Suprapubic skin (tissue), 4 donors: ENCODE measurements around the gene SMARCA2. TPM values are rescaled to one million over a fixed set of nuclear protein-coding genes. Genes with fewer than 3 reads are reported as not detected.

Source experiments
- DNase-seq, 2 donors: peaks; one replicate each; pipeline ENCODE4 v3.0.0-alpha.2; 2019; ENCODE audit warnings: low spot score in 2 of 2
- H3K27ac ChIP-seq: fragments of 200-600 bp; sonication (generic); one replicate; pipeline ENCODE4 v1.5.1; 2019
- H3K27me3 ChIP-seq: fragments of 200-600 bp; sonication (generic); one replicate; pipeline ENCODE4 v1.5.1; 2019
- H3K36me3 ChIP-seq: fragments of 200-600 bp; sonication (generic); one replicate; pipeline ENCODE4 v1.5.1; 2019
- H3K4me1 ChIP-seq: fragments of 200-600 bp; sonication (generic); one replicate; pipeline ENCODE4 v1.5.1; 2019
- H3K4me3 ChIP-seq: fragments of 200-600 bp; sonication (generic); one replicate; pipeline ENCODE4 v1.5.1; 2019; ENCODE audit warnings: mild to moderate bottlenecking
- H3K9me3 ChIP-seq: fragments of 200-600 bp; sonication (generic); one replicate; pipeline ENCODE4 v1.5.1; 2019
- EP300 ChIP-seq: sonication (generic); formaldehyde crosslinking; IDR thresholded peaks from one replicate; pipeline ENCODE4 v1.6.1; 2017; ENCODE audit warnings: antibody characterized with exemption
- POLR2A ChIP-seq, 2 donors: fragments of 450-650 bp; IDR thresholded peaks; one replicate each; pipeline ENCODE4 v1.6.1; 2017; ENCODE audit warnings: antibody characterized with exemption in 2 of 2, mild to moderate bottlenecking in 2 of 2, moderate library complexity in 2 of 2
- POLR2AphosphoS5 ChIP-seq, 3 donors: sonication (generic); formaldehyde crosslinking; IDR thresholded peaks; one replicate each; pipeline ENCODE4 v1.6.1; 2017; ENCODE audit warnings: antibody characterized with exemption in 3 of 3
- WGBS: methylation state at CpG from one replicate; pipeline ENCODE4 v1.1.5; 2018; 5-methylcytosine and 5-hydroxymethylcytosine counted together
- total RNA-seq, 4 donors: library from RNA; depleted of rRNA; stranded (reverse); fragments of >200 nt; gene quantifications; one replicate each; pipeline ENCODE4 v1.1.0, GENCODE V29; 2016
- TF ChIP-seq, protein P1 (sequence below), 2 donors: fragments of 200-600 bp in 1 of 2; fragments of 450-650 bp in 1 of 2; sonication (generic) in 1 of 2; IDR thresholded peaks; one replicate each; pipeline ENCODE4 v1.5.1; 2016 to 2019; ENCODE audit warnings: antibody characterized with exemption in 2 of 2, mild to moderate bottlenecking in 1 of 2, moderate library complexity in 1 of 2

SMARCA2 gene
- total RNA-seq, 4 donors from 2014 or later, result 88.9 to 236 (median 140) TPM

DNA sequence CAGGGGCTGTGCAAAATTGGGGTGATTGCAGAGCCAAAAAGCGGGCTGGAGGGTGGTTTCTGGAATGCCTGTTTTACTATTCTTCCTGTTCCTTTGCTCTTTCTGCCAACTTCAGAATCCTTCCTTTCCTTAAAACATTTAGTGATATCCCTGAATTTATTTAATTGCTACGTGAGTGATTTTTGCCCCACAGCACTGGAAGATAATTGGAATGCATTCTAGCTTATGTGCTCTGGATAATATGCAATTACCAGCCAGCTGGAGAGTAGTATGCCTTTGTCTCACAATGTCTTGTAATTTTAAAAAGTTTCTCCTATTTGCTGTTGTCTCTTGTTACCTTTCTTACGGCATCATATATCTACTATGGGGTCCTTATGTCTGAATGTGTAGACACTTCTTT lies 115.8 kb downstream of the SMARCA2 start:
- TF ChIP-seq, protein P1, sequence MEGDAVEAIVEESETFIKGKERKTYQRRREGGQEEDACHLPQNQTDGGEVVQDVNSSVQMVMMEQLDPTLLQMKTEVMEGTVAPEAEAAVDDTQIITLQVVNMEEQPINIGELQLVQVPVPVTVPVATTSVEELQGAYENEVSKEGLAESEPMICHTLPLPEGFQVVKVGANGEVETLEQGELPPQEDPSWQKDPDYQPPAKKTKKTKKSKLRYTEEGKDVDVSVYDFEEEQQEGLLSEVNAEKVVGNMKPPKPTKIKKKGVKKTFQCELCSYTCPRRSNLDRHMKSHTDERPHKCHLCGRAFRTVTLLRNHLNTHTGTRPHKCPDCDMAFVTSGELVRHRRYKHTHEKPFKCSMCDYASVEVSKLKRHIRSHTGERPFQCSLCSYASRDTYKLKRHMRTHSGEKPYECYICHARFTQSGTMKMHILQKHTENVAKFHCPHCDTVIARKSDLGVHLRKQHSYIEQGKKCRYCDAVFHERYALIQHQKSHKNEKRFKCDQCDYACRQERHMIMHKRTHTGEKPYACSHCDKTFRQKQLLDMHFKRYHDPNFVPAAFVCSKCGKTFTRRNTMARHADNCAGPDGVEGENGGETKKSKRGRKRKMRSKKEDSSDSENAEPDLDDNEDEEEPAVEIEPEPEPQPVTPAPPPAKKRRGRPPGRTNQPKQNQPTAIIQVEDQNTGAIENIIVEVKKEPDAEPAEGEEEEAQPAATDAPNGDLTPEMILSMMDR (IDR thresholded peaks at IDR 0.05), result no peak
- TF ChIP-seq POLR2AphosphoS5 (IDR thresholded peaks at IDR 0.05), result no peak
- TF ChIP-seq EP300, result no peak
- no peak for TF ChIP-seq POLR2A (IDR thresholded peaks at IDR 0.05)
- no peaks in the 10 kb centered on the region for H3K9me3 ChIP-seq
- 63% methylated on average over 3 of the region's 3 CpGs for WGBS
- no peak overlapping the region for H3K27ac ChIP-seq
- peaks cover 48% of the 10 kb centered on the region for H3K36me3 ChIP-seq
- H3K27me3 ChIP-seq, result no peaks in the 10 kb centered on the region
- H3K4me3 ChIP-seq, result no peak overlapping the region
- H3K4me1 ChIP-seq, result peaks cover 34% of the 10 kb centered on the region
- DNase-seq, result no peak

GRCh38 chr9:2132484-2133082 lies 117.4 kb downstream of the SMARCA2 start:
- Histone ChIP-seq H3K36me3 (peaks cover 55% of the 10 kb centered on the region), H3K27me3 (no peaks in the 10 kb centered on the region), H3K4me3 (no peak overlapping the region), H3K9me3 (no peaks in the 10 kb centered on the region), H3K27ac (no peak overlapping the region), H3K4me1 (peaks cover 19% of the 10 kb centered on the region)
- DNase-seq, result no peak
- TF ChIP-seq, protein P1 (IDR thresholded peaks at IDR 0.05), result peak; percentile 66 to 73
- no peak for TF ChIP-seq EP300
- WGBS, result 60% methylated on average over 3 of the region's 3 CpGs

GRCh38 chr9:2134391-2134790 lies 119.2 kb downstream of the SMARCA2 start:
- no peak overlapping the region for H3K4me3 ChIP-seq
- H3K9me3 ChIP-seq, result no peaks in the 10 kb centered on the region
- H3K27me3 ChIP-seq, result no peaks in the 10 kb centered on the region
- peaks cover 51% of the 10 kb centered on the region for H3K36me3 ChIP-seq
- 84% methylated on average over 2 of the region's 2 CpGs for WGBS
- H3K27ac ChIP-seq, result no peak overlapping the region
- H3K4me1 ChIP-seq, result peaks cover 17% of the 10 kb centered on the region
- TF ChIP-seq EP300 (no peak), POLR2AphosphoS5 (IDR thresholded peaks at IDR 0.05) (no peak), POLR2A (IDR thresholded peaks at IDR 0.05) (no peak)
- TF ChIP-seq, protein P1 (IDR thresholded peaks at IDR 0.05), result no peak
- DNase-seq, result no peak

- Histone ChIP-seq H3K27ac (no peak overlapping the region), H3K4me1 (no peaks in the 10 kb centered on the region), H3K27me3 (no peaks in the 10 kb centered on the region), H3K9me3 (no peaks in the 10 kb centered on the region), H3K36me3 (peaks cover 44% of the 10 kb centered on the region), H3K4me3 (no peak overlapping the region)
- DNase-seq, result no peak
- WGBS, result 71% methylated on average over 4 of the region's 4 CpGs
- TF ChIP-seq POLR2A (IDR thresholded peaks at IDR 0.05) (no peak), POLR2AphosphoS5 (IDR thresholded peaks at IDR 0.05) (no peak), EP300 (no peak)
- TF ChIP-seq, protein P1 (IDR thresholded peaks at IDR 0.05), result no peak
Observed at GRCh38 chr9:2138646-2139045, 123.5 kb downstream of the SMARCA2 start.

GRCh38 chr9:2140600-2141223 lies 125.6 kb downstream of the SMARCA2 start:
- Histone ChIP-seq H3K4me3 (no peak overlapping the region), H3K27ac (no peak overlapping the region), H3K4me1 (no peaks in the 10 kb centered on the region), H3K9me3 (no peaks in the 10 kb centered on the region), H3K27me3 (no peaks in the 10 kb centered on the region), H3K36me3 (peaks cover 28% of the 10 kb centered on the region)
- WGBS, result 98% methylated on average over 4 of the region's 4 CpGs
- no peak for TF ChIP-seq EP300
- TF ChIP-seq POLR2AphosphoS5 (IDR thresholded peaks at IDR 0.05), result no peak
- no peak for TF ChIP-seq POLR2A (IDR thresholded peaks at IDR 0.05)
- TF ChIP-seq, protein P1 (IDR thresholded peaks at IDR 0.05), result no peak
- DNase-seq, result no peak
